ENCODE data around the gene PEX14. TPM values are rescaled to one million over a fixed set of nuclear protein-coding genes. Genes with fewer than 3 reads are reported as not detected.

Gene PEX14
- total and polyA plus RNA-seq, 9 of the 15 experiments (the other 6 are each of a cell fraction or from before 2014, with no cell fraction given), result 2.6 to 45.7 (median 22.7) TPM

DNA sequence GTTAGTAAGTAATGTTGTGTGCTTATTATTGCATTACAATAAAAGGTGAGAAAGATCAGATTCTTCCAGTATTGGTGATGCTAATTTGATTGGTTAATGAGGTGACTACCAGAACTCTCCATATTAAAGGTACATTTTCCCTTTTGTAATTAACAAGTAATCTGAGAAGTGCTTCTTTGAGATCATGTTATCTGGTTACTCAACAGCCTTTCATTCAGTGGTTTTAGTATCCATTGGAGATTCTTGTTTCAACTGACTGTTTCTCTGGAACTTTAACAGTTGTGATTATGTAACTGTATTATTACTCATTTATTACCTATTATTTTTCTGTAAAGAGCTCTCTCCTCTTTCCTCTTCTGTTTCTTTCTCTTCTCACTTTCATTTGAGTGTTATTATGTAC is 86.7 kb downstream of the PEX14 start:
- Histone ChIP-seq H3K27me3 (ENCODE audit: control insufficient read depth in 2 of 2, insufficient read depth in 2 of 2, low read length in 2 of 2) (no peaks in the 10 kb centered on the region), H3K9me3 (replicated peaks; ENCODE audit: control insufficient read depth, insufficient read depth, low read depth, low read length) (no peaks in the 10 kb centered on the region), H3K9ac (ENCODE audit: insufficient read depth in 1 of 2, low read depth in 2 of 2, low read length in 2 of 2) (no peak overlapping the region), H3K9me1 (ENCODE audit: control insufficient read depth, insufficient read depth, low read length) (peaks cover 1% of the 10 kb centered on the region), H3K79me2 (ENCODE audit: control insufficient read depth, insufficient read depth, low read length) (peaks cover 9% of the 10 kb centered on the region; the same call in 2 of the 3 replicates), H3K4me1 (replicated peaks in 1 of 2; ENCODE audit: control insufficient read depth in 2 of 2, insufficient read depth in 2 of 2, low read length in 2 of 2) (peaks cover 3 to 6% of the 10 kb centered on the region in 2 experiments; a peak in 4 of 5 replicates), H3K27ac (ENCODE audit: extremely low read depth, low read depth, low read length) (no peak overlapping the region; the same call in 2 of the 3 replicates), H3K4me2 (ENCODE audit: insufficient read depth, low read length) (no peak overlapping the region), H3K36me3 (ENCODE audit: control insufficient read depth, insufficient read depth, low read length) (no peaks in the 10 kb centered on the region), H3K4me3 (no peak overlapping the region), H4K20me1 (replicated peaks; ENCODE audit: control insufficient read depth, insufficient read depth, low read length) (no peaks in the 10 kb centered on the region), H2AFZ (ENCODE audit: low read depth, low read length) (no peak overlapping the region)
- POLR2A ChIA-PET, result interaction anchor here (0.8 to 0.9 kb wide), 2 partner anchors 15 to 25 kb away, joined by 3 read pairs; no protein-coding TSS in a partner anchor
- TF ChIP-seq TCF3 (CRISPR knock-in tag; IDR thresholded peaks at IDR 0.05) (no peak), ZNF778 (CRISPR knock-in tag; IDR thresholded peaks at IDR 0.05) (no peak), HLTF (IDR thresholded peaks at IDR 0.05) (0 out of 2 replicates have a peak, but pooled peaks have one; percentile 3), HDAC8 (tag; IDR thresholded peaks at IDR 0.05) (no peak), NR2C1 (IDR thresholded peaks at IDR 0.05) (no peak), NR2C1 (tag; IDR thresholded peaks at IDR 0.05) (no peak), CEBPG (CRISPR knock-in tag; IDR thresholded peaks at IDR 0.05) (no peak), CEBPG (tag; conservative IDR thresholded peaks at IDR 0.05 in 1 of 2, IDR thresholded peaks at IDR 0.05 in 1 of 2) (0 out of 4 replicates have a peak, but pooled peaks of 1 of the 2 experiments have one; percentile 13), EP300 (IDR thresholded peaks at IDR 0.05; ENCODE audit: low read length) (no peak)
- TF ChIP-seq, protein P1, sequence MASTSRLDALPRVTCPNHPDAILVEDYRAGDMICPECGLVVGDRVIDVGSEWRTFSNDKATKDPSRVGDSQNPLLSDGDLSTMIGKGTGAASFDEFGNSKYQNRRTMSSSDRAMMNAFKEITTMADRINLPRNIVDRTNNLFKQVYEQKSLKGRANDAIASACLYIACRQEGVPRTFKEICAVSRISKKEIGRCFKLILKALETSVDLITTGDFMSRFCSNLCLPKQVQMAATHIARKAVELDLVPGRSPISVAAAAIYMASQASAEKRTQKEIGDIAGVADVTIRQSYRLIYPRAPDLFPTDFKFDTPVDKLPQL (IDR thresholded peaks at IDR 0.05; ENCODE audit: extremely low read depth, insufficient read length), result no peak
- TF ChIP-seq, protein P2, sequence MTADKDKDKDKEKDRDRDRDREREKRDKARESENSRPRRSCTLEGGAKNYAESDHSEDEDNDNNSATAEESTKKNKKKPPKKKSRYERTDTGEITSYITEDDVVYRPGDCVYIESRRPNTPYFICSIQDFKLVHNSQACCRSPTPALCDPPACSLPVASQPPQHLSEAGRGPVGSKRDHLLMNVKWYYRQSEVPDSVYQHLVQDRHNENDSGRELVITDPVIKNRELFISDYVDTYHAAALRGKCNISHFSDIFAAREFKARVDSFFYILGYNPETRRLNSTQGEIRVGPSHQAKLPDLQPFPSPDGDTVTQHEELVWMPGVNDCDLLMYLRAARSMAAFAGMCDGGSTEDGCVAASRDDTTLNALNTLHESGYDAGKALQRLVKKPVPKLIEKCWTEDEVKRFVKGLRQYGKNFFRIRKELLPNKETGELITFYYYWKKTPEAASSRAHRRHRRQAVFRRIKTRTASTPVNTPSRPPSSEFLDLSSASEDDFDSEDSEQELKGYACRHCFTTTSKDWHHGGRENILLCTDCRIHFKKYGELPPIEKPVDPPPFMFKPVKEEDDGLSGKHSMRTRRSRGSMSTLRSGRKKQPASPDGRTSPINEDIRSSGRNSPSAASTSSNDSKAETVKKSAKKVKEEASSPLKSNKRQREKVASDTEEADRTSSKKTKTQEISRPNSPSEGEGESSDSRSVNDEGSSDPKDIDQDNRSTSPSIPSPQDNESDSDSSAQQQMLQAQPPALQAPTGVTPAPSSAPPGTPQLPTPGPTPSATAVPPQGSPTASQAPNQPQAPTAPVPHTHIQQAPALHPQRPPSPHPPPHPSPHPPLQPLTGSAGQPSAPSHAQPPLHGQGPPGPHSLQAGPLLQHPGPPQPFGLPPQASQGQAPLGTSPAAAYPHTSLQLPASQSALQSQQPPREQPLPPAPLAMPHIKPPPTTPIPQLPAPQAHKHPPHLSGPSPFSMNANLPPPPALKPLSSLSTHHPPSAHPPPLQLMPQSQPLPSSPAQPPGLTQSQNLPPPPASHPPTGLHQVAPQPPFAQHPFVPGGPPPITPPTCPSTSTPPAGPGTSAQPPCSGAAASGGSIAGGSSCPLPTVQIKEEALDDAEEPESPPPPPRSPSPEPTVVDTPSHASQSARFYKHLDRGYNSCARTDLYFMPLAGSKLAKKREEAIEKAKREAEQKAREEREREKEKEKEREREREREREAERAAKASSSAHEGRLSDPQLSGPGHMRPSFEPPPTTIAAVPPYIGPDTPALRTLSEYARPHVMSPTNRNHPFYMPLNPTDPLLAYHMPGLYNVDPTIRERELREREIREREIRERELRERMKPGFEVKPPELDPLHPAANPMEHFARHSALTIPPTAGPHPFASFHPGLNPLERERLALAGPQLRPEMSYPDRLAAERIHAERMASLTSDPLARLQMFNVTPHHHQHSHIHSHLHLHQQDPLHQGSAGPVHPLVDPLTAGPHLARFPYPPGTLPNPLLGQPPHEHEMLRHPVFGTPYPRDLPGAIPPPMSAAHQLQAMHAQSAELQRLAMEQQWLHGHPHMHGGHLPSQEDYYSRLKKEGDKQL (CRISPR knock-in tag; IDR thresholded peaks at IDR 0.05; ENCODE audit: borderline replicate concordance), result no peak
- ATAC-seq, result no peak
- FAIRE-seq, result no peak
- DNase-seq (ENCODE audit: extremely low read depth in 1 of 4, low spot score in 3 of 4), result no peak
- intact Hi-C loops (cut with micrococcal nuclease), result no loop called here
- BruUV-seq (replicated peaks), result no TSS peak
- in situ Hi-C loops (cut with MboI), result no loop called here
- CTCF ChIA-PET (ENCODE audit: low intra/inter-chr PET ratio), result no interaction called here
